GM20431 (cell line): ENCODE measurements around the gene CCL27.

ENCODE experiments used
- in situ Hi-C: fragments of 300-500 bp; cut with MseI, MboI; formaldehyde crosslinking; loops from one replicate; pipeline ENCODE4 v1.15.0; 2020; ENCODE audit warnings: low sequenced_read_pairs; ENCODE audit not compliant: unreplicated experiment

The CCL27 gene, protein sequence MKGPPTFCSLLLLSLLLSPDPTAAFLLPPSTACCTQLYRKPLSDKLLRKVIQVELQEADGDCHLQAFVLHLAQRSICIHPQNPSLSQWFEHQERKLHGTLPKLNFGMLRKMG

GRCh38 chr9:34662526-34663302, at the start of gene CCL27:
Gene CCL27 (minus strand): TSS chr9:34662657. CDS start chr9:34662633, 24 bp downstream.
- in situ Hi-C loops, result no loop called here

GRCh38 chr9:34712140-34712539, 49.7 kb upstream of the CCL27 start:
- in situ Hi-C loops, result no loop called here

- in situ Hi-C loops, result no loop called here
These were observed 47.6 kb upstream of the CCL27 start, which contains the start of gene CCL21 for GRCh38 chr9:34710023-34710422. Gene CCL21 (minus strand): TSS chr9:34710136. CDS start chr9:34710066, 70 bp downstream.

DNA sequence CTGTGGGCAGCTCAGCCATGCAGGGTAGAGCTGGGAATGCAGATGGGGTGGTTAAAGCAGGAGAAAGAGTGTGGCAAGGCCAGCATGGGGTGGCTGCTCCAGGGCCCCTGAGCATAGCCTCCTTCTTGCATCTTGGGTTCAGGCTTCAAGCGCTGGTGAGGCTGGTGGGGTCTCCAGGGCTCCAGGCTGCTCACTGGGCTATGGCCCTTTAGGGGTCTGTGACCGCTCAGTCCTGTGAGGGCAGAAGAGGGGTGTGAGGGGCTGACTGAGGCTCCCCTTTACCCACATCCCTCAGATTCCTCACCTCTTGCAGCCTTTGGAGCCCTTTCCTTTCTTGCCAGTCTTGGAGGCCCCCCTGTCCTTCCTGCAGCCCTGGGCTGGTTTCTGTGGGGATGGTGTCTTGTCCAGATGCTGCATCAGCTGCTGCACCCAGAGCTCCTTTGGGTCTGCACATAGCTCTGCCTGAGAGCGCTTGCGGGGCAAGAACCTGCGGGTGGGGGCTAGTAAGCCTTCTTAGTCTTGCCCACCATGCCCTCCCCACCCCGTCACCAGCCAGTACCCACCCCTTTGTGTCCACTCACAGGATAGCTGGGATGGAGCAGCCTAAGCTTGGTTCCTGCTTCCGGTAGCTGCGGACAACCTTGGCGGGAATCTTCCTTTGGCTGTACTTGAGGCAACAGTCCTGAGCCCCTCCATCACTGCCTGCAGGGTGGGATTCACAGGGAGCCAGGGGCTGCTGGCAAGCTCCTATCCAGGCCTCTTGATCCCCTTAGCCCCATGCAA, 46.9 kb upstream of the CCL27 start:
- in situ Hi-C loops, result no loop called here

DNA sequence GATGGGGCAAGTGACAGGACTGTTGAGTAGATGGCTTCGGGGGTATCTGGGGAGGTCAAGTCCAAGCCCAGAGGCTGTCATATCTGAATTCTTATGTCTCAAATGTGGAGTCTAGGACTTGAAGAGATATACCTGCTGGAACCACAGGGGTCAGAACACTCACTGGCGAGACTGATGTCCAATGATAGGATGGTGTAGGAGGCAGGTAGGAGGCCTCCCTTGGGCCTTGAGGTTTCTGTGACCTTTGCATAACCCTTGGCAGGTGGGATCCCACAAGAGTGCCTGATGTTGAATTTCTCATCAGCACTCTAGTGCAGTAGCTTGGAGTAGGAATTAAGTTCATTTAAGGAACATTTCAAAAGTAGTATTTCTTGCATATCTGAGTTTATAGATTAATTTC, 44.7 kb upstream of the CCL27 start:
- in situ Hi-C loops, result no loop called here

DNA sequence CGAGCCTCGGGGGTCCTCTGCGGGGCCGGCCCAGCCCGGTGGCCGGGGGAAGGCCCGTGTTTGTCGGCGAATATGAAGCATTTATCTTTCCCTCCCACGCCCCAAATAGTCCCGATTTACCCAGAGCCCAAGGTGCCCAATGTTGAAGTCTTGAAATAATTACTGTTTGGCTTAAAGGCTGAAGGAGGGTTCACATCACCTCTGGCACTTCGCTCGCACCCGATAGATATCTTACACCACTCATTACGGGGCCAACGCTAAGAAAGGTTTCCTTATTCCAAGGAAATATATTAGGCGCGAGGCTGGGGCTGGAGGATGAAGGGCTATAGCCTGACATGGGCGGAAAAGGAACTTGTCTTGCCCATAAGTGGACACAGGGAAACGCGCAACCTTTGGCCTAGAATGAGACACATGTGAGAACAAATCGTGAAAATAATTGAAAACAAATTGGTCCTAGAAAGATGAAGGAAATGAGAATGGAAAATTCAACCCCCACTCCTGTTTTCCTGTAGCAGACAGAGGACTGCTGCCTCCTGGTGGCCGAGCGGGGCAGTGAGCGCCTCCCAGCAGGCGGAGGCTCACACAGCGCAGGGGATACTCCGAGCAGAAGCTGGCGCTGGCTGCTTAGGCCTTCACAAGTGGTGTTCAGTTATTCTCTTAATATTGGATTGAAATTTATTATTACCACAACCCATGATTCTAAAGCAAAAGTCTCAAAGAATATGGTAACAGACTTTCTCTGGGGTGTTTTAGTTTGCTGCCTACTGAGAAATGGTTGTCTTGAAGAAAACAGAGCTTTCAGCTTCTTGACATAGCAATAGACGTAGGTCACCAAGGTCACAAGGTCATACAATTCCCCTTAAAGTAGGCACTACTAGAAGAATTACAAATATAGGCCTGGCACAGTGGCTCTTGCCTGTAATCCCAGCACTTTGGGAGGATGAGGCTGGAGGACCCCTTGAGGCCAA, 39.6 kb upstream of the CCL27 start:
- in situ Hi-C loops, result no loop called here

- in situ Hi-C loops, result no loop called here
These were observed 38.7 kb upstream of the CCL27 start for GRCh38 chr9:34701023-34701768.

- in situ Hi-C loops, result loop anchor here (25.0 kb wide), 1 partner anchor 92 kb away; no protein-coding TSS in a partner anchor
These were observed 32.4 kb upstream of the CCL27 start for GRCh38 chr9:34694811-34695210.

DNA sequence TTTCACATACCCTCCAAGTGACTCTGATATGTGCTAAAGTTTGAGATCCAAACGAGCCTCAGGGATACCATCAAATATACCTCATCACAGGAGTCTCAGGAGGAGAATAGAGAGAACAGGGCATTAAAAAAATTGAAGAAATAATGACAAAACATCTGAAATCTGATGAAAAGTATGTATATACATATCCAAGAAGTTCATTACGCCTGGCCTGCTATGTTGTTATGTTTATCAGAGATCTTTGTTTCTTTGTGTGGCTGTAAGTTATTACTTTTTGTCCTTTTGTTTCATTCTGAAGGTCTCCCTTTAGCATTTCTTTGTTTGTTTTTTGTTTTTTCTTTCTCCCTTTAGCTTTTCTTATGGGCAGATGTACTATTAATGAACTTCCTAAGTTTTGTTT, 31.1 kb upstream of the CCL27 start:
- in situ Hi-C loops, result loop anchor here (25.0 kb wide), 1 partner anchor 94 kb away; no protein-coding TSS in a partner anchor

GRCh38 chr9:34691936-34692315, 29.5 kb upstream of the CCL27 start:
- in situ Hi-C loops, result loop anchor here (25.0 kb wide), 1 partner anchor 95 kb away; no protein-coding TSS in a partner anchor

DNA sequence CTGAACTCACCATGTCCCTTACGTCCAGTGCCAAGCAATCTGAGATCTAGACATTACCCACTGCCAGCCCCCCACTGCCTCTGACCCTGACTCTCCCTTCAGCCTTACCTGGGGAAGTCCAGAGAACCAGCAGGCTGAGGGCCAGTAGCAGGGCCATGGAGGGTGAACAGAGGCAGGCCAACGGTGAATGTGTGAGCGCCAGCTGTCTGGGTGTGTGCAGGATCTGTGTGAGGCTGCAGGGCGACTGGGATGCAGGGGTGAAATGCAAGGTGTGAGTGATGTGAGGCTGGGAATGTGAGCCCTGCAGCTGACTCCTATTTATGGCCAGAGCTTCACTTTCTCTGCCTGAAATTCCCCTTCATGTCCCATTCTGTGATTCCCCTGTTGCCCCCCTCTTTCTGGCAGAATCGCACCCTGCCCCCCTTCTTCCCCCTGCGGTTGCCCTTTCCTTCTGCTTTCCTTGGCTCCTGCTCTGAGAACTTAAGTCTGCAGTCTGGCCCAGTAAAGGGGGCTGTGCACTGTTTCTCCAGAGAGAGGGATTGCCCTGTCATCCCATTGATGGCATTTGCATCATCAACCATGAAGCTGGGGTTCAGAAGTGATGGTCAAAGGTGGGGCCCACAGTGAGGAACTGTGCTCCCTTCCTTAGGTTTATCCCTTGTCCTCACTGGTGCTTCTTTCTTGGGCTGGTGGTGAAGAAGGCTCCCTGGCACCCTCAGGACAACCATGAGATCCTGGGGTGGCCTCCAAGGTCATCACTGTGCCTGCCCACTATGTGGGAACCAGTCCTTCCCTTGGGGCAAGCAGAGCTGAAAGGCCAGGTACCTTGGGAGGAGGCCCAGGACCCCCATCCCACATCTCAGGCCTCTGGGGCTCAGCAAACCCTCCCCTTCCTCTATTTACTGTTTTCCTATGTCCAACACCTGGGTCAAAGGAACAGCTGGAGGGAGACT, 28.8 kb upstream of the CCL27 start, which contains the start of gene CCL19:
Gene CCL19, minus strand, starts transcription at position 294 of the 953 bp plus-strand sequence. Its CDS starts 137 bp downstream, at position 157.
- in situ Hi-C loops, result loop anchor here (25.0 kb wide), 1 partner anchor 96 kb away; no protein-coding TSS in a partner anchor

DNA sequence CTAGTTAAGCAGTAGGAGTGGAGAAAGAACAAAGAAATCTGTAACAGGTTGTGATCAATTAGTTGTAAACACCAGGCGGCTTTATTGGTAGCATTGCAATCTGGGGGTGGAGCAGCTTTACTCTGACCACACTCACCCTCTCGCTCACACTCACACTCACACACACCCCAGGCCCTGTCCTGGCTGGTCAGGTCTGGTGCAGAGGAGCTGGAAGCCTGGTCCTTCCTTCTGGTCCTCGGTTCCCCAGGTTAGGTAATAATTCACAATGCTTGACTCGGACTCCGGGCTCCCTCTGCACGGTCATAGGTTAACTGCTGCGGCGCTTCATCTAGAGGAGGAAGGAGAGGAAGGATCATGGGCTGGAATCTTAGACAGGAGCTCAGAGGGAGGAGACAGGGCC, 27.1 kb upstream of the CCL27 start:
- in situ Hi-C loops, result loop anchor here (25.0 kb wide), 1 partner anchor 98 kb away; no protein-coding TSS in a partner anchor

DNA sequence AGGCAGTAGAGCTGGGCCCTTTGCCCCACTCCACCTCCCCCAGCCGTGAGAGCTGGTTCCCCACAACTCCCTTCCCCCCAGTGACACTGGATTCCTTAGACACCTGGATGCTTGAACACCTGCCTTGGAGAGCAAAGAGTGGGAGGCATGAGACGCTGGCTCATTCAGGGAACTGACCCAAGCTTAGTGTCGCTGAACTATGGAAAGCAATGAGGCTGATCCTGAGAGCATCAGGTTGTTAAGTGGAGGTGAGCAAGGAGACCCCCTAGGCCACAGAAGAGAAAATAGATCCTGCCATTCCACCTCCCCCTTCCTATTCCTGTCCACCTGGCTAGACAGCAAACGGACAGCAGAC, 26.6 kb upstream of the CCL27 start:
- in situ Hi-C loops, result loop anchor here (25.0 kb wide), 1 partner anchor 98 kb away; no protein-coding TSS in a partner anchor

- in situ Hi-C loops, result loop anchor here (25.0 kb wide), 1 partner anchor 99 kb away; no protein-coding TSS in a partner anchor
These were observed 26.1 kb upstream of the CCL27 start for GRCh38 chr9:34688329-34689115.

DNA sequence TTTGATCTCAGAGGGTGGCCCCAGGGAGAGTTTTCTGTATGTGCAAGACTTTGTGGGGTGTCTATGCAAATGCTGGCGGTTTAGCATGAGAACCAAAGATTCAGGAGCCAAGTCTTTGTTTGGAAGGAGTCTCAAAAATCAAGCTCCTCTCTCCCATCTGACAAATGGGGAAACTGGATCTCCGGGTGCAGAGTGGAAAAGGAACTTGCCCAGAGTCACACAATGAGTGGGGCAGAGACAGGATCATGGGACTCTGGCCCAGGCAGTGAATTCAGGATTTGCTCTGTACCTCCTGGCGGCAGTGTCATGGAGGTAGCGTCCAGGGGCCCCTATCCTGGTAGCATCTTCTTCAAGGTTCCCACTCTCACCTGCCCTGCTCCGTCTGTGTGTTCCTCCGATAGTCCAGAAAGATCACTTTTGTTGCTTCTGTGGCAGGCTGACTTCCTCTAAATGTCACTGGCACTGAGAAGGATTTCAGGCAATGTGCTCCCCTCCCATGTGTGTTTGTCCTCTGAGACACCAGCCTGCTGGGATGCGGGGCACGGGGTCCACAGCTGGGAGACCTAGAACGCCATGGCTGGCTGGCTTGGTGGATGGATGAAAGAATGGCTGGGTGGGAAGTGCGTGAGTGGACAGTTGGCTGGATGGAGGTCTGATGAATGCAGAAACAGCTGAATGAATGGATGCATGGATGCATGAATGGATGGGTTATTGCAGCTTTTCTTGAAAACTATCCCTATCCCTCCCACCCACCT, 25.0 kb upstream of the CCL27 start:
- in situ Hi-C loops, result loop anchor here (25.0 kb wide), 1 partner anchor 100 kb away; no protein-coding TSS in a partner anchor

DNA sequence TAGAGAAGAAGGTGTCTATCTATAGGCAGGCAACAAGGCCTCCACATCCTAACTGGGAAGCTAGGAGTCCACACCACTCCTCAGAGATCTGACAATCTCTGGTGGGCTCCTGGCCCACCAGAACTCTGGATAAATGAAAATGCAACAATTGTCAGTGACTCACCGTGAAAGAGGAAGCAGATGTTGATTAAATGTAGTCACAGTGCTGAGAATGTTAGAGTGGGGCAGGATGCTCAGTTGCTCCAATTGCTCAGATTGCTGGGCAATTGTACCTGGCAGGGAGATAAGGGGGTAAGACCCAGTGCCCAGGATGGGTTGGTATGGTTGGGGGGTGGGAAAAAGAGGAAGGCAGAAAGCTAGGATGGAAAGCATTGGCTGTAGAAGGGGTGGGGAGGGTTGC, 24.3 kb upstream of the CCL27 start:
- in situ Hi-C loops, result loop anchor here (25.0 kb wide), 1 partner anchor 101 kb away; no protein-coding TSS in a partner anchor
